WTC11 (cell line): ENCODE measurements around the gene SLC8B1.

Experiments used
- ATF3 ChIP-seq: sonication (generic); formaldehyde crosslinking; conservative IDR thresholded peaks from 2 replicates; pipeline ENCODE4 v1.8.1; 2022; ENCODE audit warnings: mild to moderate bottlenecking, missing genetic modification reagents
- CTCF ChIP-seq: fragments of 200-600 bp; IDR thresholded peaks from 2 replicates; pipeline ENCODE4 v1.8.0; 2022; ENCODE audit warnings: antibody characterized with exemption
- ESRRA ChIP-seq: sonication (generic); formaldehyde crosslinking; IDR thresholded peaks from 2 replicates; pipeline ENCODE4 v1.8.1; 2022; ENCODE audit warnings: mild to moderate bottlenecking, missing genetic modification reagents, borderline replicate concordance
- FOXK1 ChIP-seq: sonication (generic); formaldehyde crosslinking; IDR thresholded peaks from 2 replicates; pipeline ENCODE4 v1.8.0; 2022; ENCODE audit warnings: mild to moderate bottlenecking, moderate library complexity, missing genetic modification reagents
- MYBL2 ChIP-seq: sonication (generic); formaldehyde crosslinking; IDR thresholded peaks from 2 replicates; pipeline ENCODE4 v1.8.1; 2023; ENCODE audit warnings: mild to moderate bottlenecking, moderate library complexity, missing genetic modification reagents
- NFE2L1 ChIP-seq: sonication (generic); formaldehyde crosslinking; IDR thresholded peaks from 2 replicates; pipeline ENCODE4 v1.8.1; 2023; ENCODE audit warnings: missing genetic modification reagents

GRCh38 chr12:113298861-113299545 is 35.9 kb downstream of the SLC8B1 start:
- TF ChIP-seq ESRRA (CRISPR knock-in tag) (no peak), MYBL2 (CRISPR knock-in tag) (no peak), ATF3 (no peak), CTCF (no peak), NFE2L1 (CRISPR knock-in tag) (no peak), FOXK1 (CRISPR knock-in tag) (no peak)
